Small intestine (tissue), 7 donors: ENCODE measurements around the gene CTSA. TPM values are rescaled to one million over a fixed set of nuclear protein-coding genes. Genes with fewer than 3 reads are reported as not detected.
A peak's percentile ranks its signal among the peaks of the same experiment; 100 is the strongest.

Source experiments
- DNase-seq, 2 donors: peaks; one replicate each; pipeline versions ENCODE4 v3.0.0 to v3.0.0-alpha.2; 2013
- FAIRE-seq: peaks from 2 replicates; lab custom pipeline; 2012; peaks lifted over from hg19 to GRCh38; lab: Jason Lieb, UNC
- H3K27ac ChIP-seq, 3 donors: one replicate each; pipeline ENCODE4 v1.5.1; 2013; ENCODE audit warnings: low read length in 2 of 3, mild to moderate bottlenecking in 2 of 3, control low read depth in 1 of 3, inconsistent platforms in 1 of 3, low read depth in 1 of 3, moderate library complexity in 1 of 3
- H3K27me3 ChIP-seq, 3 donors: one replicate each; pipeline ENCODE4 v1.6.1; 2013; ENCODE audit warnings: low read length in 3 of 3, inconsistent platforms in 1 of 3; ENCODE audit not compliant: control insufficient read depth in 3 of 3, insufficient read depth in 3 of 3
- H3K36me3 ChIP-seq, 3 donors: one replicate each; pipeline ENCODE4 v1.6.1; 2013; ENCODE audit warnings: low read length in 3 of 3, inconsistent platforms in 1 of 3, low read depth in 1 of 3, mild to moderate bottlenecking in 1 of 3, moderate library complexity in 1 of 3; ENCODE audit not compliant: control insufficient read depth in 3 of 3, insufficient read depth in 2 of 3
- H3K4me1 ChIP-seq, 3 donors: one replicate each; pipeline ENCODE4 v1.6.1; 2013; ENCODE audit warnings: low read length in 2 of 3, inconsistent platforms in 1 of 3, low read depth in 1 of 3, mild to moderate bottlenecking in 1 of 3, moderate library complexity in 1 of 3; ENCODE audit not compliant: control insufficient read depth in 3 of 3, insufficient read depth in 2 of 3
- H3K4me3 ChIP-seq, 3 donors: one replicate each; pipeline ENCODE4 v1.5.1; 2013; ENCODE audit warnings: low read length in 3 of 3, control low read depth in 1 of 3, inconsistent platforms in 1 of 3, low read depth in 1 of 3, mild to moderate bottlenecking in 1 of 3, moderate library complexity in 1 of 3
- H3K9me3 ChIP-seq, 2 donors: one replicate each; pipeline ENCODE4 v1.6.1; 2013; ENCODE audit warnings: low read depth in 1 of 2, low read length in 1 of 2; ENCODE audit not compliant: control insufficient read depth in 2 of 2, insufficient read depth in 1 of 2
- WGBS, 3 donors: extraction: QIAGEN DNeasy Blood & Tissue Kit; methylation state at CpG; one replicate each; pipeline ENCODE4 v1.1.7; 2013; 5-methylcytosine and 5-hydroxymethylcytosine counted together
- polyA plus RNA-seq, 4 donors: library from polyadenylated mRNA; stranded (reverse) in 3 of 4; unstranded in 1 of 4; fragments of 200-250 nt in 3 of 4; fragments of 120-200 nt in 1 of 4; gene quantifications; one replicate each; pipeline versions ENCODE4 v1.2.1 to v1.2.3, GENCODE V29; 2013
- donor health status: healthy with polysubstance abuse.
- donor health status: control.
- donor health status: control.
- donor health status: Bipolar disorder and iron deficiency.
- donor health status: healthy.

Gene CTSA
- polyA plus RNA-seq, 4 donors = 78.9 to 1,454 (median 115) TPM

DNA sequence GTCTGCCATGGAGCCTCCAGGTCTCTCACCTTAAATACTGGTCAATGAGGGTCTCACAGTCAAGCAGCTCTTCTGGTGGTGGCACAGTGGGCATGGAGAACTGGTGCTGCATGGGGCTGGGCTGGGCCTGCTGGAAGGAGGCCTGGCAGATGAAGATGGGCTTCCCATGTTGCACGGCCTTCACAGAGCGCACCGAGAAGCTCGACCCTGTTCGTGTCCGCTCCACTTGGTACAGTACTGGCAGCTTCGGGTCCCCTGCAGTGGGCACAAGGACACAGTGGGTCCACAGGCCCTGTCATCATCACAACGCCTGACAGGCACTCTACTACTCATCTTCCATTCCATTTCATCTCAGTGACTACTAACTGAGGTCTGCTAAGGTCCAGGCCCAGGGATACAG is 42.7 kb upstream of the CTSA start:
- no peak overlapping the region for H3K4me3 ChIP-seq
- DNase-seq (no peak), FAIRE-seq (no peak)
- peaks cover 16 to 70% (median 17%) of the 10 kb centered on the region in 3 donors for H3K36me3 ChIP-seq
- no peaks in the 10 kb centered on the region for H3K27me3 ChIP-seq
- no peaks in the 10 kb centered on the region for H3K9me3 ChIP-seq
- H3K27ac ChIP-seq = no peak overlapping the region
- 95 to 96% (median 96%) methylated on average over 8 of the region's 8 CpGs for WGBS, 3 donors
- H3K4me1 ChIP-seq = peaks cover 0 to 8% (median 0%) of the 10 kb centered on the region in 3 donors

DNA sequence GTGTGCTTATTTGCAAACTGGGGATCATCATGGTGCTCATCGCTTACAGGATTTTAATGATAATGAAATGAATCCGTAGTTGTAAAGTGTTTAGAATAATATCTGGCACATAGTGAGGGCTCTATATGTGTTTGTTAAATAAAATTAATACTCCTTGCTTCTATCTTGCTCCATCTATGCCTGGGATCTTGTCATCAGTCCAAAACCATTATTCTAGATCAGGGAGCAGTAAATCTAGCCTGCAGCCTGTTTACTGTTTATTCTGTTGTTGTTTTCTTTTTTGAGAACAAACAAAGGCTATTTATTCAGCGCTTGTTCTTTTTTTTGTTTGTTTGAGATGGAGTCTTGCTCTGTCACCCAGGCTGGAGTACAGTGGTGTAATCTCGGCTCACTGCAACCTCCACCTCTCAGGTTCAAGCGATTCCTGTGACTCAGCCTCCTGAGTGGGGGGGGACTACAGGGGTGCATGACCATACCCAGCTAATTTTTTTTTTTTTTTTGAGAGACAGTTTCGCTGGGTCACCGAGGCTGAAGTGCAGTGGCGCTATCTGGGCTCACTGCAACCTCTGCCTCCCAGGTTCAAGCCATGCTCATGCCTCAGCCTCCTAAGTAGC is 42.1 kb upstream of the CTSA start:
- 89 to 93% (median 91%) methylated on average over 8 of the region's 8 CpGs for WGBS, 3 donors
- peaks cover 0 to 8% (median 0%) of the 10 kb centered on the region in 3 donors for H3K4me1 ChIP-seq
- DNase-seq = no peak
- H3K27me3 ChIP-seq = no peaks in the 10 kb centered on the region
- FAIRE-seq = no peak
- H3K9me3 ChIP-seq = no peaks in the 10 kb centered on the region
- no peak overlapping the region for H3K4me3 ChIP-seq
- H3K36me3 ChIP-seq = peaks cover 10 to 66% (median 12%) of the 10 kb centered on the region in 3 donors
- no peak overlapping the region for H3K27ac ChIP-seq

DNA sequence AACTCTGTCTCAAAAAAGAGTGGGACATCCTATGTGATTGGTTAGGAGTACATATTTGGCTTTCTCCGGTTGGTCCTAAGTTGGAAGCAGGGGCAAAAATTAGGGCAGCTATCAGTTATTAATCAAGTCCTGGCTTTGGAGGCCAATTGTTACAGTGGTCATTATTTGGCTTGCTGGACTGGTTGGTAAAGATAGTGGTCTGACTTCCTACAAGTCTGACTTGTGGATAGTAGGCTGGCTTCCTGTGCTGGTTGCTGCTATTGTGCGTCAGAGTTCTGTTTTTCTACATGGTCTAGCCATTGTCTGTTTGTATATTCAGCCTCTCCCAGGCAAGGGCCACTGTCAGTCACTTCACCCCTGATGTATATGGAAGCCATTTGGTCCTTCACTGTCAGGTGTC is 40.9 kb upstream of the CTSA start:
- no peak overlapping the region for H3K4me3 ChIP-seq
- H3K9me3 ChIP-seq = no peaks in the 10 kb centered on the region
- peak overlapping the region in 1 of 3 donors; percentile 61 for H3K27ac ChIP-seq
- peaks cover 0 to 15% (median 3%) of the 10 kb centered on the region in 3 donors for H3K4me1 ChIP-seq
- FAIRE-seq = no peak
- peaks cover 5 to 67% (median 6%) of the 10 kb centered on the region in 3 donors for H3K36me3 ChIP-seq
- H3K27me3 ChIP-seq = no peaks in the 10 kb centered on the region
- no peak for DNase-seq
- 95 to 96% (median 96%) methylated on average over 2 of the region's 2 CpGs for whole genome bisulfite sequencing, 3 donors

DNA sequence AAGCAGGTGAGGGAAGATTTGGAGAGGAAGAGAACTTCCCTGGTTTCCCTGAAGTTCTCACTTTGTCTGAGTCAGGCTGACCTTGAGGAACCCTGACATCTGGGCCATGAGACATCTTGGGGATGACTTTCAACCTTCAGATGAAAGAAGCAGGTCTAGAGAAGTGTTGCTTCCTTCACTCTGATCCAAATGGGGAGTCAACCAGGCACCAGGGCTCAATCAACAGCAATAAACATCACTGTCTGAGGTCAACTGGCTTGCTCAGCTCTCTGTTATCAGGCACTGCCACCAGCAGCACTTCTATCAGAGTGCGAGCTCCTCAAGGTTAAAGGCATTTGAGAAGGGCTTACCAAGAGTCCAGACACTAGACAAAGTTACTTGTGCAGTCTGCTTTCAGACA is 40.2 kb upstream of the CTSA start:
- H3K4me1 ChIP-seq = peaks cover 4 to 18% (median 6%) of the 10 kb centered on the region in 3 donors
- no peaks in the 10 kb centered on the region for H3K27me3 ChIP-seq
- WGBS, 3 donors = 57 to 90% (median 64%) methylated on average over 1 of the region's 1 CpG
- H3K9me3 ChIP-seq = no peaks in the 10 kb centered on the region
- FAIRE-seq (no peak), DNase-seq (peak; percentile 42 to 58)
- H3K27ac ChIP-seq = peak overlapping the region in 1 of 3 donors; percentile 61
- H3K4me3 ChIP-seq = no peak overlapping the region
- H3K36me3 ChIP-seq = peaks cover 3 to 62% (median 5%) of the 10 kb centered on the region in 3 donors

DNA sequence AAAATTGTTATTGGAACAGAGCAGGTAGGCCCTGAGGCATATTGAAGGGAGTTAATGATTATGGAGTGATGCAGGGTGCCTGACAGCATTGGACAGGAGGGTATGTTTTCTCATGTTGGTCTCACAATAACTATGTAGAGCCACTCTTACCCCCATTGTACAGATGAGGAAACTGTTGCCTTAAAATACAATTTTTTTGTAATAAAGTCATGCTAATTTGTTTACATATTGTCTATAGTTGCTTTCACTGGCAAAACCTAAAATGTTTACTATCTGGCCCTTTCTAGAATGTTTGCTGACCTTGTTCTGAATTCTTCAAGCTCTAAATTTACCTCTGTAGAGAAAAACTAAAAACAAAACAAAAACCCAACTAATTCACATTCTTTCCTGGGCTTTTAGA is 39.6 kb upstream of the CTSA start:
- peaks cover 3 to 61% (median 5%) of the 10 kb centered on the region in 3 donors for H3K36me3 ChIP-seq
- FAIRE-seq = no peak

DNA sequence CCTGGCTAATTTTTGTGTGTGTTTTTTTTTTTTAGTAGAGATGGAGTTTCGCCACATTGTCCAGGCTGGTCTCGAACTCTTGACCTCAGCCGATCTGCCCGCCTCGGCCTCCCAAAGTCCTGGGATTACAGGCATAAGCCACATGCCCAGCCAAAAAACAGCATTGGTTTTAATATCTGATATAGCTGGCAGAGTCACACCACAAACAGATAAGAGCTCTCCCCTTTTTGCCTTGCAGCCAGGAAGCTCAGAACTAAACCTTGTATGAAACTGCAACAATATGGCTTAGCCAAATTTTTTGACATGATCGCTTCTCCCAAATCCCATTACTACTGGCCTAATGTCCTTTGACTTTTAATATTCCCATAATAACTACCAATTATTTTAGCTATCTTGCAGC is 38.8 kb upstream of the CTSA start:
- H3K4me3 ChIP-seq = no peak overlapping the region
- 97 to 100% (median 97%) methylated on average over 6 of the region's 6 CpGs for WGBS, 3 donors
- H3K4me1 ChIP-seq = peaks cover 6 to 22% (median 7%) of the 10 kb centered on the region in 3 donors
- FAIRE-seq = no peak
- H3K36me3 ChIP-seq = peaks cover 3 to 53% (median 5%) of the 10 kb centered on the region in 3 donors
- no peak for DNase-seq
- H3K27me3 ChIP-seq = no peaks in the 10 kb centered on the region
- no peak overlapping the region for H3K27ac ChIP-seq
- no peaks in the 10 kb centered on the region for H3K9me3 ChIP-seq

More for the DNA sequence above, 39.6 kb upstream of the CTSA start:
- no peaks in the 10 kb centered on the region for H3K9me3 ChIP-seq
- H3K27me3 ChIP-seq = no peaks in the 10 kb centered on the region
- no peak for DNase-seq
- H3K4me3 ChIP-seq = no peak overlapping the region
- peaks cover 6 to 22% (median 7%) of the 10 kb centered on the region in 3 donors for H3K4me1 ChIP-seq
- H3K27ac ChIP-seq = peak overlapping the region in 1 of 3 donors; percentile 61

DNA sequence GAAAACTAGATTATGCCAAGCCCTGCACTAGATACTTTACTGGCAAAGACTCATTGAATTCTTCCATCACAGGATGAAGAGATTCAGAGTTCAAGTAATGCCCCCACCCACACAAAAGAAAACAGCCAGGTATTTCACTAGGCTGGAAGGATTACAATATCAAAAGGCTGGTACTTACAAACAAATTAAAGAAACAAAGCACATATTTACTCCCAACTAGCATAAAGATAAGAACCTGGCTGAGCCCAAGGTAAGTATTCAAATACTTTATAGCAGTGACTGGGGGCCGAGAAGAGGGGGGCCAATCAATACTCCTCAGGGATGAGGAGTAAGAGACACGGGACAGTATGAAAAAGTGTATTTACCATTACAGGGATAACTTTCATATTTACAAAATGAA is 37.7 kb upstream of the CTSA start:
- 64 to 83% (median 70%) methylated on average over 2 of the region's 2 CpGs for WGBS, 3 donors
- no peaks in the 10 kb centered on the region for H3K27me3 ChIP-seq
- DNase-seq (no peak), FAIRE-seq (no peak)
- no peaks in the 10 kb centered on the region for H3K9me3 ChIP-seq
- no peak overlapping the region for H3K4me3 ChIP-seq
- no peak overlapping the region for H3K27ac ChIP-seq
- H3K36me3 ChIP-seq = peaks cover 2 to 44% (median 3%) of the 10 kb centered on the region in 3 donors
- H3K4me1 ChIP-seq = peaks cover 6 to 22% (median 7%) of the 10 kb centered on the region in 3 donors

DNA sequence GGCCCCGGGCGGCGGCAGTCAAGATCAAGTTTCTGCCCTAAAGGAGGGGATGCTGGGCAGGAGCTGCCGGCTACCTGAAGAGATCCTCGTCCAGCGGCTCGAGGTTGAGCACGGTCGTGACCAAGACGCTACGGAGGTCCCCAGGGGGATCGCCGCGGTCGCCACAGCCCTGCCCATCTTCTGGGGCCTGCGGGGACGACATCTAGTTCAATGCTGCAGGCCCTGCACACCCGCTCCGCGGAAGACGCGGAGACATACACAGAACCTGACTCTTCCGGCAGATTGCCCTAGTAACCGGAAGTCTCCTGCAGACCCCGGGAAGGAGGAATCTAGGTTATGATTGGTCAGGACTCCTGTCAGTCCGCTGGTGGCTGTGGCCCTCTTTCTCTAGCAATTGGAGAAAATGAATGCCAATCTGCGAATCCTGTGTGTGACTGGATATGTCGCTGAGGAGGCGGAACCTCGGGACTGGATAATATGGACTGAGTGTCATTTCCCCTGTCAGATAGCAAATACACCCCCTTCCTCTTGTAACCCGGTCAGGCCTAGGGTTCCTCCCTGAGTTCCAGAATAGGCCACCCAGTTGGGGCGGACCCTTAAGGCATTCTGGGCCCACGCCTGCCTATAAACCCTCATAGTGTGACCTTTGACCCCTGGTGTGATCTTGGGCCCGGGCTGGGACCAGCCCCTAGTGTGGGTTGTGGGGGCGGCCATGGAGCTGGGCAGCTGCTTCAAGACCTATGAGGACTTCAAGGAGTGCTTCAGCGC is 33.8 kb upstream of the CTSA start, which contains the start of the genes ACOT8 and ZSWIM3:
ACOT8 (minus strand) TSS at position 279 of the 768 bp plus-strand sequence; CDS start at position 202, 77 bp downstream.
ZSWIM3 (plus strand) TSS at position 501 of the 768 bp plus-strand sequence; CDS start at position 713, 212 bp downstream.
- Histone ChIP-seq H3K4me3 (peak within 1 kb of the TSS; percentile 87 to 90 (median 90)), H3K9me3 (no peaks in the 10 kb centered on the region), H3K36me3 (peaks cover 0 to 24% (median 0%) of the 10 kb centered on the region in 3 donors), H3K4me1 (peaks cover 6 to 24% (median 7%) of the 10 kb centered on the region in 3 donors), H3K27me3 (no peaks in the 10 kb centered on the region), H3K27ac (peak within 1 kb of the TSS; percentile 66 to 94 (median 82))
- DNase-seq (peak; percentile 100), FAIRE-seq (no peak)
- WGBS, 3 donors = 0% methylated on average over 34 to 36 of the region's 36 CpGs
